Cardiac muscle cell (in vitro differentiated cells and primary cell): ENCODE measurements around the gene LCLAT1. TPM values are rescaled to one million over a fixed set of nuclear protein-coding genes. Genes with fewer than 3 reads are reported as not detected.

Source experiments
- DNase-seq, 2 donors: peaks; one replicate each; pipeline versions ENCODE4 v3.0.0 to v3.0.0-alpha.2; 2010 to 2017; ENCODE audit warnings: low read depth in 1 of 2, low spot score in 1 of 2
- H3K27ac ChIP-seq: fragments of 200-600 bp; sonication (generic); 2 replicates; pipeline ENCODE4 v1.5.1; 2016
- H3K27me3 ChIP-seq: fragments of 200-600 bp; sonication (generic); 2 replicates; pipeline ENCODE4 v1.6.0; 2016; ENCODE audit warnings: control low read depth
- H3K36me3 ChIP-seq: fragments of 200-600 bp; sonication (generic); 2 replicates; pipeline ENCODE4 v1.5.1; 2016; ENCODE audit warnings: control low read depth
- H3K4me1 ChIP-seq: fragments of 200-600 bp; sonication (generic); 2 replicates; pipeline ENCODE4 v1.8.1; 2017; ENCODE audit warnings: low read depth, mild to moderate bottlenecking, mixed run types
- H3K4me3 ChIP-seq: fragments of 200-600 bp; sonication (generic); 2 replicates; pipeline ENCODE4 v1.5.1; 2016; ENCODE audit warnings: mild to moderate bottlenecking
- H3K9me3 ChIP-seq: fragments of 200-600 bp; sonication (generic); 2 replicates; pipeline ENCODE4 v1.5.1; 2017; ENCODE audit warnings: low read depth, mild to moderate bottlenecking, control low read depth
- polyA plus RNA-seq: library from polyadenylated mRNA; unstranded; fragments of >200 nt; fragmentation: Nextera tagmentation; extraction: Ambion mirVana; gene quantifications from 2 replicates; pipeline ENCODE4 v1.2.1, GENCODE V29; 2016
- total RNA-seq: library from RNA; depleted of rRNA; stranded (reverse); fragments of >200 nt; gene quantifications from 2 replicates; pipeline ENCODE4 v1.2.3, GENCODE V29; 2016
- TF ChIP-seq, protein P1 (sequence below): IDR thresholded peaks from 2 replicates; pipeline ENCODE4 v1.5.1; 2012; ENCODE audit warnings: low read depth, mild to moderate bottlenecking, low read length

The LCLAT1 gene
- total and polyA plus RNA-seq, 2 experiments from 2014 or later: 19.6 to 25.5 TPM

- TF ChIP-seq, protein P1, sequence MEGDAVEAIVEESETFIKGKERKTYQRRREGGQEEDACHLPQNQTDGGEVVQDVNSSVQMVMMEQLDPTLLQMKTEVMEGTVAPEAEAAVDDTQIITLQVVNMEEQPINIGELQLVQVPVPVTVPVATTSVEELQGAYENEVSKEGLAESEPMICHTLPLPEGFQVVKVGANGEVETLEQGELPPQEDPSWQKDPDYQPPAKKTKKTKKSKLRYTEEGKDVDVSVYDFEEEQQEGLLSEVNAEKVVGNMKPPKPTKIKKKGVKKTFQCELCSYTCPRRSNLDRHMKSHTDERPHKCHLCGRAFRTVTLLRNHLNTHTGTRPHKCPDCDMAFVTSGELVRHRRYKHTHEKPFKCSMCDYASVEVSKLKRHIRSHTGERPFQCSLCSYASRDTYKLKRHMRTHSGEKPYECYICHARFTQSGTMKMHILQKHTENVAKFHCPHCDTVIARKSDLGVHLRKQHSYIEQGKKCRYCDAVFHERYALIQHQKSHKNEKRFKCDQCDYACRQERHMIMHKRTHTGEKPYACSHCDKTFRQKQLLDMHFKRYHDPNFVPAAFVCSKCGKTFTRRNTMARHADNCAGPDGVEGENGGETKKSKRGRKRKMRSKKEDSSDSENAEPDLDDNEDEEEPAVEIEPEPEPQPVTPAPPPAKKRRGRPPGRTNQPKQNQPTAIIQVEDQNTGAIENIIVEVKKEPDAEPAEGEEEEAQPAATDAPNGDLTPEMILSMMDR: no peak
- peaks cover 7% of the 10 kb centered on the region for H3K4me1 ChIP-seq
- no peak for DNase-seq
- no peak overlapping the region for H3K4me3 ChIP-seq
- H3K27ac ChIP-seq: no peak overlapping the region
- no peaks in the 10 kb centered on the region for H3K9me3 ChIP-seq
- H3K27me3 ChIP-seq: no peaks in the 10 kb centered on the region
- no peaks in the 10 kb centered on the region for H3K36me3 ChIP-seq
Observed at GRCh38 chr2:30484145-30484544, 37.1 kb downstream of the LCLAT1 start.

- H3K27me3 ChIP-seq: no peaks in the 10 kb centered on the region
- DNase-seq: no peak
- no peaks in the 10 kb centered on the region for H3K9me3 ChIP-seq
- no peak overlapping the region for H3K4me3 ChIP-seq
- TF ChIP-seq, protein P1: no peak
- no peaks in the 10 kb centered on the region for H3K36me3 ChIP-seq
- H3K4me1 ChIP-seq: peaks cover 7% of the 10 kb centered on the region
- H3K27ac ChIP-seq: no peak overlapping the region
Observed at GRCh38 chr2:30484995-30485394, 37.9 kb downstream of the LCLAT1 start.

- Histone ChIP-seq H3K4me1 (peaks cover 7% of the 10 kb centered on the region), H3K27ac (no peak overlapping the region), H3K36me3 (no peaks in the 10 kb centered on the region), H3K27me3 (no peaks in the 10 kb centered on the region), H3K4me3 (no peak overlapping the region), H3K9me3 (no peaks in the 10 kb centered on the region)
- TF ChIP-seq, protein P1: no peak
- no peak for DNase-seq
Observed at GRCh38 chr2:30486655-30487054, 39.6 kb downstream of the LCLAT1 start.

GRCh38 chr2:30487603-30488002, 40.6 kb downstream of the LCLAT1 start:
- H3K4me1 ChIP-seq: peaks cover 10% of the 10 kb centered on the region
- no peak overlapping the region for H3K4me3 ChIP-seq
- H3K27ac ChIP-seq: no peak overlapping the region
- TF ChIP-seq, protein P1: no peak
- DNase-seq: peak in 1 of 2 donors; percentile 68
- H3K36me3 ChIP-seq: no peaks in the 10 kb centered on the region
- H3K27me3 ChIP-seq: no peaks in the 10 kb centered on the region
- H3K9me3 ChIP-seq: no peaks in the 10 kb centered on the region

DNA sequence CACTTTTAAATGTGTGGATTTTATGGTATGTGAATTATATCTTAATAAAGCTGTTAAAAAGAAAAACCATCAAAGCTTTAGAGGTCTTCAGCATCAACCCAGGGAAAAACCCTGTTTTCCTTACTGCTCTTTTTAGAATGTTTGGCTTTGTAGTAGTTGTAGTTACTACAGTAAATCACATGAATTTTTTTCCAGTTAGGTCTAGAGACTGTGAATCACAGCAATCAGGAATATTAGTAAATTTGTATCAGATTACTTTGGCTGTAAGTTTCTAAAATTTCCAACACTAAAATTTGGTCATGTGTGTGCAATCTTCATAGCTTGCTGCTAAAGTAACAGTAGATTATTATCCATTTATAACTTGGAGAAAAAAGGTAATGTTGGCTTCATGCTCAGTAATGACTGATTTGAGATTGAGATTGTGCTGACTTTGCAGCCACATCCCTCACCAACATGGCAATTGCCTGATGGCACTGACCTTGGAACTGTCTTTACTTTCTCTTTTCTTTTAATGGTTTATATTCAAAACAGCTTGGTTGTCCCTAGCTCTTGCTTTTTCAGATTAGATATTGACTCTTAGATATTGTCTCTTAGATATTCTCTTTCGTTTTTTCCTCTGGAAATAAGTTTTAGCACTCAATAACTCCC, 41.1 kb downstream of the LCLAT1 start:
- TF ChIP-seq, protein P1: no peak
- no peaks in the 10 kb centered on the region for H3K27me3 ChIP-seq
- no peak overlapping the region for H3K4me3 ChIP-seq
- peaks cover 16% of the 10 kb centered on the region for H3K4me1 ChIP-seq
- DNase-seq: no peak
- no peaks in the 10 kb centered on the region for H3K36me3 ChIP-seq
- H3K27ac ChIP-seq: no peak overlapping the region
- H3K9me3 ChIP-seq: no peaks in the 10 kb centered on the region
